AG04450 (cell line): ENCODE results near the gene CSTF1. TPM values are rescaled to one million over a fixed set of nuclear protein-coding genes. Genes with fewer than 3 reads are reported as not detected.
"Not testable (repeated sequence)": the region's sequence is repeated elsewhere in the genome, so short reads cannot be mapped to it uniquely, and the experiment has no call there.

Source experiments
- CTCF ChIA-PET: fragments of 300-600, 350-600 bp; formaldehyde crosslinking; extraction: SDS; loops from one replicate; lab custom pipeline; 2022; ENCODE audit warnings: antibody characterized with exemption, inconsistent platforms; lab: Charles Lee
- POLR2A ChIA-PET: fragments of 350-600 bp; formaldehyde crosslinking; extraction: SDS; loops from one replicate; lab custom pipeline; 2021; ENCODE audit warnings: antibody characterized with exemption, inconsistent platforms; lab: Yijun Ruan, JAX
- DNase-seq: peaks from one replicate; pipeline ENCODE4 v3.0.0-alpha.2; 2011; ENCODE audit warnings: low read depth, low spot score
- H3K27ac ChIP-seq: one replicate; pipeline ENCODE4 v1.5.1; 2012; ENCODE audit warnings: low read depth, low read length, control low read depth
- H3K27me3 ChIP-seq: one replicate; pipeline ENCODE4 v1.6.0; 2012; ENCODE audit warnings: low read length; ENCODE audit not compliant: control insufficient read depth, insufficient read depth
- H3K4me3 ChIP-seq: 2 replicates; pipeline ENCODE4 v1.5.1; 2011; ENCODE audit warnings: mild to moderate bottlenecking, low read depth, low read length, control low read depth
- H3K9me3 ChIP-seq: 2 replicates; pipeline ENCODE4 v1.5.1; 2012; ENCODE audit warnings: low read length; ENCODE audit not compliant: control insufficient read depth, insufficient read depth
- polyA plus RNA-seq: library from polyadenylated mRNA; depleted of rRNA; stranded (reverse); fragments of >200 nt; gene quantifications from 2 replicates; pipeline ENCODE4 v1.2.3, GENCODE V29; 2011
- TF ChIP-seq, protein P1 (sequence below): IDR thresholded peaks from 2 replicates; pipeline ENCODE4 v1.5.1; 2011; ENCODE audit warnings: low read depth, low read length, control low read depth, inconsistent platforms

CSTF1 gene
- polyA plus RNA-seq, 1 experiment = 74.4 TPM

DNA sequence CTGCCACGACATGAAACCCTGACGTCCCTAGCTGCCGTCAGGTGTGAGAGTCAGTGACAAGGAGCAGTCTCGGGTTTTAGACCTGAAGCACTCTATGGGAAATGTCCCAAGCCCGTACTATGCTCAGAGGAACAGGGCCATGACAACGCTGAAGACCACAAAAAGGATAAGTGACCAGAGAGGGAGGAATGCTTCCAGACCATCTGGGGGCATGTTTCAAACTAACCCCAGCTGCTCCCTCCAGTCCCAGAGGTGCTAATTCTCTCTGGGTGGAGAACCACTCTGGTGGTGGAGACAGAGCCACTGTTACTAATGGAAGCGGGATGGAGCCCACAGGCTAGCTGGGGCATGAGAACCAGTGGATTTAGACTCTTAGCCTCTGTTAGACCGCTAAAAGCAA lies 9.1 kb upstream of the CSTF1 start:
- no peak for DNase-seq
- no peaks in the 10 kb centered on the region for H3K9me3 ChIP-seq
- no peak overlapping the region for H3K27ac ChIP-seq
- H3K4me3 ChIP-seq = no peak overlapping the region
- POLR2A ChIA-PET = no interaction called here
- CTCF ChIA-PET = interaction anchor here (0.6 to 1.6 kb wide), 2 partner anchors 11 to 15 kb away, joined by 7 read pairs; no protein-coding TSS in a partner anchor
- no peaks in the 10 kb centered on the region for H3K27me3 ChIP-seq
- TF ChIP-seq, protein P1, sequence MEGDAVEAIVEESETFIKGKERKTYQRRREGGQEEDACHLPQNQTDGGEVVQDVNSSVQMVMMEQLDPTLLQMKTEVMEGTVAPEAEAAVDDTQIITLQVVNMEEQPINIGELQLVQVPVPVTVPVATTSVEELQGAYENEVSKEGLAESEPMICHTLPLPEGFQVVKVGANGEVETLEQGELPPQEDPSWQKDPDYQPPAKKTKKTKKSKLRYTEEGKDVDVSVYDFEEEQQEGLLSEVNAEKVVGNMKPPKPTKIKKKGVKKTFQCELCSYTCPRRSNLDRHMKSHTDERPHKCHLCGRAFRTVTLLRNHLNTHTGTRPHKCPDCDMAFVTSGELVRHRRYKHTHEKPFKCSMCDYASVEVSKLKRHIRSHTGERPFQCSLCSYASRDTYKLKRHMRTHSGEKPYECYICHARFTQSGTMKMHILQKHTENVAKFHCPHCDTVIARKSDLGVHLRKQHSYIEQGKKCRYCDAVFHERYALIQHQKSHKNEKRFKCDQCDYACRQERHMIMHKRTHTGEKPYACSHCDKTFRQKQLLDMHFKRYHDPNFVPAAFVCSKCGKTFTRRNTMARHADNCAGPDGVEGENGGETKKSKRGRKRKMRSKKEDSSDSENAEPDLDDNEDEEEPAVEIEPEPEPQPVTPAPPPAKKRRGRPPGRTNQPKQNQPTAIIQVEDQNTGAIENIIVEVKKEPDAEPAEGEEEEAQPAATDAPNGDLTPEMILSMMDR = no peak

DNA sequence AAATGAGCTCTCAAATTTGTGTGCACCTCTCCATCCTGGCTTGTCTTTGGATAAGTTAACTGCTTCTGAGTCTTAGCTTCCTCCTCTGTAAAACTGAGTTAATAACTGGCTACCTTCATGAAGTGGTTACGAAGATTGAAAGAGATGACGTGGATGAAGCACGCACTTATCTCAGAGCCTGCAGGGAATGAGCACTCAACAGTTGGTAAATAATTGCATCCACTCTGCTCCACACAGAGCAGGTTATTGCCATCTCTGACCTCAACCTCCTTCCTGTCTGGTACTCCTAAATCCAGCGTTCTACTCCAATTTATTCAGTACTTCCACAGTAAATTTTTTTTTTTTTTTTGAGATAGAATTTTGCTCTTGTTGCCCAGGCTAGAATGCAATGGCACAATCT lies 7.3 kb upstream of the CSTF1 start:
- no peak overlapping the region for H3K4me3 ChIP-seq
- H3K27me3 ChIP-seq = no peaks in the 10 kb centered on the region
- H3K9me3 ChIP-seq = no peaks in the 10 kb centered on the region
- ChIA-PET POLR2A (no interaction called here), CTCF (interaction anchor here (1.1 kb wide), 1 partner anchor 11 kb away, joined by 3 read pairs; no protein-coding TSS in a partner anchor)
- TF ChIP-seq, protein P1 = no peak
- H3K27ac ChIP-seq = no peak overlapping the region
- DNase-seq = no peak

DNA sequence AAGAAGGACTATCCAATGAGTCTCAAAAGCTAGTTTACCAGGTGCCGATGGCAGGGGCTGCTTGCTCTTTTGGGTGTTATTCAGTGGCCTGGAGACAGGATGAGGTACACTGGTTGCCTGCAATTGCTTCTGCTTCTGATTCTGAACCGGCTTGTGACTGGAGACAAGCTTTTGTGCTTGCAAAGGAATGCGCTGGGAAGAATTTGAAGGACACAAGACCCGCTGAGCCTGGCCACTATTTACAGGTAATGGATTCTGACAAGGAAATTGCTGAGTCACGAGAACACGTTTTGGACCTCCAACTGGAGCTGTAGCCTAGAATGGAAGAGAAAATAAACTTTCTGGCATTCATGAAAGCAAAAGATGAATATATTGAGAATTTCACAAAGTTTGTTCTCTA lies 6.2 kb upstream of the CSTF1 start:
- POLR2A ChIA-PET = no interaction called here
- Histone ChIP-seq H3K27ac (no peak overlapping the region), H3K4me3 (no peak overlapping the region), H3K27me3 (no peaks in the 10 kb centered on the region), H3K9me3 (no peaks in the 10 kb centered on the region)
- TF ChIP-seq, protein P1 = no peak
- no peak for DNase-seq
- CTCF ChIA-PET = no interaction called here

DNA sequence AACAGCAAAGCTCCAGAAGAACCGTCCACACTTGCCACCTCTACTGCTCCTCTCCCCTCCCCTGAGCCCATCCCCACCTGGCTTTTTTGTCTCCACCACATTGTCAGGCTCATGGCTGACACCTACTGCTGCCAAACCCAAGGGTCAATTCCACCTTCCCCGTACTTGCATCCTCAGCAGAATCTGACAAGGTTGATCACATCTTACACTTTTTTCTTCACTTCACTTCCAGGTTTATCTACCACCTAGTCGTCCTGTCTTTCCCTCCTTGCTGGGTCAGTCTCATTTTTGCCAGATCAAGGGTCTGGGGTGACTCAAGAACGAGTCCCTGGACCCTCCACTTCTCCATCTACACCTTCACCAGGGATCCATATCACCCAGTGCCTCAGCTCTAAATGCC lies 3.6 kb upstream of the CSTF1 start:
- H3K27me3 ChIP-seq = no peaks in the 10 kb centered on the region
- ChIA-PET POLR2A (no interaction called here), CTCF (no interaction called here)
- no peaks in the 10 kb centered on the region for H3K9me3 ChIP-seq
- TF ChIP-seq, protein P1 = no peak
- H3K4me3 ChIP-seq = no peak overlapping the region
- no peak for DNase-seq
- H3K27ac ChIP-seq = no peak overlapping the region

DNA sequence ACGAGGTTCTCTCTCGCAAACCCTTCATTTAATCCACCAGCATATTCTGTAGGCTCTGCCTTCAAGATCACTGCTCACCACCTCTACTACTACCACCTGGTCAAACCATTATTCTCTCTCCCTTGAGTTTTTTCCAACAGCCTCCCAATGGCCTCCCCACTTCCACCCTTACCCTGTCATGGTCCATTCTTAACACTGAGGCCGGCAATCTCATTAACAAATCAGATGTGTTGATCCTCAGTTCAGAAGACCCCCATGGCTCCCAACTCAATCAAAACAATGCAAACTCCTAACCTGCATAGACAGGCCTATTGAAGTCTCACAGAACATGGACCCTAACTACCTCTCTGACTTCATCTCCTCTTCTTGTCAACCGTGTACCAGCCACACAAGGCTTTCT lies 2.6 kb upstream of the CSTF1 start:
- POLR2A ChIA-PET = no interaction called here
- Histone ChIP-seq H3K4me3 (no peak overlapping the region), H3K9me3 (no peaks in the 10 kb centered on the region), H3K27ac (no peak overlapping the region), H3K27me3 (no peaks in the 10 kb centered on the region)
- TF ChIP-seq, protein P1 = no peak
- DNase-seq = no peak
- CTCF ChIA-PET = no interaction called here

DNA sequence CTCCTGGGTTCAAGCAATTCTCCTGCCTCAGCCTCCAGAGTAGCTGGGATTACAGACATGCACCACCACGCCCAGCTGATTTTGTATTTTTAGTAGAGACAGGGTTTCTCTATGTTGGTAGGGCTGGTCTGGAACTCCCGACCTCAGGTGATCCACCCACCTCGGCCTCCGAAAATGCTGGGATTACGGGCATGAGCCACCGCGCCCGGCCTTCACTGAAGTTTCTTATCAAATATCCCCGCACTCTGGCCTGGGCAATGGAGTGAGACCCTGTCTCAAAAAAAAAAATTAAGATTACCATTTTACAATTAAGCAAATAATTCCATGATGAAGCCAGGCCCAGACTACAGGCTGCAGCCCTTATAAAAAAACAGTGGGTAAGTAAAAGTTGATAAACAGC lies 2.0 kb upstream of the CSTF1 start:
- H3K27me3 ChIP-seq, H3K27ac ChIP-seq, POLR2A ChIA-PET, DNase-seq, CTCF ChIA-PET, H3K4me3 ChIP-seq, H3K9me3 ChIP-seq: not testable (repeated sequence)
